ENCODE results near the gene CAB39. TPM values are rescaled to one million over a fixed set of nuclear protein-coding genes. Genes with fewer than 3 reads are reported as not detected.

Gene CAB39
- total RNA-seq, 1 experiment from 2014 or later: 39.9 TPM

DNA sequence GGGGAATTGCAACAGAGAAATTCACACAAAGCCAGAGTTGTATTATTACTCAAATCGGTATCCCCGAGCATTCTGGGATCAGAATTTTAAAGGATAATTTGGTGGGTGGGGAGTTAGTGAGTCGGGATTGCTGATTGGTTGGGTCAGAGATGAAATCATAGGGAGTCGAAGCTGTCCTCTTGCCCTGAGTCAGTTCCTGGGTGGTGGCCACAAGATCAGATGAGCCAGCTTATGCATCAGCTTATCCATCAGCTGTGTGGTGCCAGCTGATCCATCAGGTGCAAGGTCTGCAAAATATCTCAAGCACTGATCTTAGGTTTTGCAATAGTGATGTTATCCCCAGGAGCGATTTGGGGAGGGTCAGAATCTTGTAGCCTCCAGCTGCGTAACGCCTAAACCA, 117.8 kb downstream of the CAB39 start:
- ChIA-PET CTCF (no interaction called here), POLR2A (no interaction called here)
- Histone ChIP-seq H3K4me1 (ENCODE audit: control insufficient read depth, insufficient read depth, low read length) (no peaks in the 10 kb centered on the region), H3K9me3 (ENCODE audit: control insufficient read depth, insufficient read depth, low read depth, low read length) (no peaks in the 10 kb centered on the region), H3K36me3 (ENCODE audit: control insufficient read depth, insufficient read depth, low read length) (no peaks in the 10 kb centered on the region), H3K27ac (ENCODE audit: low read length) (no peak overlapping the region), H3K4me3 (ENCODE audit: low read depth in 2 of 2, low read length in 2 of 2) (no peak overlapping the region), H3K27me3 (ENCODE audit: control insufficient read depth, insufficient read depth, low read length) (peaks cover 5% of the 10 kb centered on the region; the same call in 1 of the 2 replicates)
- intact Hi-C loops (cut with micrococcal nuclease; ENCODE audit: unreplicated experiment) (no loop called here), in situ Hi-C loops (cut with HindIII; ENCODE audit: low pct_unique_long_range_greater_than_20kb, low sequenced_read_pairs) (no loop called here)
- TF ChIP-seq, protein P1, sequence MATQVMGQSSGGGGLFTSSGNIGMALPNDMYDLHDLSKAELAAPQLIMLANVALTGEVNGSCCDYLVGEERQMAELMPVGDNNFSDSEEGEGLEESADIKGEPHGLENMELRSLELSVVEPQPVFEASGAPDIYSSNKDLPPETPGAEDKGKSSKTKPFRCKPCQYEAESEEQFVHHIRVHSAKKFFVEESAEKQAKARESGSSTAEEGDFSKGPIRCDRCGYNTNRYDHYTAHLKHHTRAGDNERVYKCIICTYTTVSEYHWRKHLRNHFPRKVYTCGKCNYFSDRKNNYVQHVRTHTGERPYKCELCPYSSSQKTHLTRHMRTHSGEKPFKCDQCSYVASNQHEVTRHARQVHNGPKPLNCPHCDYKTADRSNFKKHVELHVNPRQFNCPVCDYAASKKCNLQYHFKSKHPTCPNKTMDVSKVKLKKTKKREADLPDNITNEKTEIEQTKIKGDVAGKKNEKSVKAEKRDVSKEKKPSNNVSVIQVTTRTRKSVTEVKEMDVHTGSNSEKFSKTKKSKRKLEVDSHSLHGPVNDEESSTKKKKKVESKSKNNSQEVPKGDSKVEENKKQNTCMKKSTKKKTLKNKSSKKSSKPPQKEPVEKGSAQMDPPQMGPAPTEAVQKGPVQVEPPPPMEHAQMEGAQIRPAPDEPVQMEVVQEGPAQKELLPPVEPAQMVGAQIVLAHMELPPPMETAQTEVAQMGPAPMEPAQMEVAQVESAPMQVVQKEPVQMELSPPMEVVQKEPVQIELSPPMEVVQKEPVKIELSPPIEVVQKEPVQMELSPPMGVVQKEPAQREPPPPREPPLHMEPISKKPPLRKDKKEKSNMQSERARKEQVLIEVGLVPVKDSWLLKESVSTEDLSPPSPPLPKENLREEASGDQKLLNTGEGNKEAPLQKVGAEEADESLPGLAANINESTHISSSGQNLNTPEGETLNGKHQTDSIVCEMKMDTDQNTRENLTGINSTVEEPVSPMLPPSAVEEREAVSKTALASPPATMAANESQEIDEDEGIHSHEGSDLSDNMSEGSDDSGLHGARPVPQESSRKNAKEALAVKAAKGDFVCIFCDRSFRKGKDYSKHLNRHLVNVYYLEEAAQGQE (IDR thresholded peaks at IDR 0.05; ENCODE audit: insufficient read depth in 1 of 2, low read depth in 2 of 2, low read length in 1 of 2): no peak
- TF ChIP-seq, protein P2, sequence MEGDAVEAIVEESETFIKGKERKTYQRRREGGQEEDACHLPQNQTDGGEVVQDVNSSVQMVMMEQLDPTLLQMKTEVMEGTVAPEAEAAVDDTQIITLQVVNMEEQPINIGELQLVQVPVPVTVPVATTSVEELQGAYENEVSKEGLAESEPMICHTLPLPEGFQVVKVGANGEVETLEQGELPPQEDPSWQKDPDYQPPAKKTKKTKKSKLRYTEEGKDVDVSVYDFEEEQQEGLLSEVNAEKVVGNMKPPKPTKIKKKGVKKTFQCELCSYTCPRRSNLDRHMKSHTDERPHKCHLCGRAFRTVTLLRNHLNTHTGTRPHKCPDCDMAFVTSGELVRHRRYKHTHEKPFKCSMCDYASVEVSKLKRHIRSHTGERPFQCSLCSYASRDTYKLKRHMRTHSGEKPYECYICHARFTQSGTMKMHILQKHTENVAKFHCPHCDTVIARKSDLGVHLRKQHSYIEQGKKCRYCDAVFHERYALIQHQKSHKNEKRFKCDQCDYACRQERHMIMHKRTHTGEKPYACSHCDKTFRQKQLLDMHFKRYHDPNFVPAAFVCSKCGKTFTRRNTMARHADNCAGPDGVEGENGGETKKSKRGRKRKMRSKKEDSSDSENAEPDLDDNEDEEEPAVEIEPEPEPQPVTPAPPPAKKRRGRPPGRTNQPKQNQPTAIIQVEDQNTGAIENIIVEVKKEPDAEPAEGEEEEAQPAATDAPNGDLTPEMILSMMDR (IDR thresholded peaks at IDR 0.05): no peak
- TF ChIP-seq TCF7L2 (IDR thresholded peaks at IDR 0.05; ENCODE audit: low read depth, low read length): no peak
- no peak for TF ChIP-seq POLR2AphosphoS5 (IDR thresholded peaks at IDR 0.05; ENCODE audit: low read depth, low read length)
- no peak for TF ChIP-seq SIN3A (IDR thresholded peaks at IDR 0.05; ENCODE audit: borderline replicate concordance, insufficient read depth, low read depth, low read length)
- ATAC-seq (no peak), DNase-seq (ENCODE audit: low read depth, low spot score) (no peak)
- BruUV-seq (replicated peaks): no TSS peak

DNA sequence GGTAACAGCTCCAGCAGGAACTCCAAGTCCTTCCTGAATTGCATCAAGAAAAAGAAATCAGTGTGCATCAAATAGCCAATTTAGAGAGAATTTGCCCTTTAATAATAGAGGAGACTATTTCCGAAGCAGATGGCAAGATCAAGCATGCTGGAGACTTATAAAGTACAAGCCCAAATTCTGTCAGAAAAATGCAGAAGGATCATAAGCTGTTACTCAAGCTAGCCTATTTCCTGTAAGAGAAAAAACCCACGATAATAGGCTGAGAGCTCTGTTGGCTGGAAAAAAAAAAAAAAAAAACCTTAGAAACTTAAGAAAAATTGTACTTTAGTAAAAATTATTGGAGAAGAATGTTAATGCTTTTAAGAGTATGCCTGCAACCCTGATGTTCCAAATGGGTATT, 127.7 kb downstream of the CAB39 start:
- no peaks in the 10 kb centered on the region for H3K36me3 ChIP-seq (ENCODE audit: control insufficient read depth, insufficient read depth, low read length)
- DNase-seq (ENCODE audit: low read depth, low spot score) (no peak), ATAC-seq (no peak)
- no peak overlapping the region for H3K4me3 ChIP-seq (ENCODE audit: low read depth in 2 of 2, low read length in 2 of 2)
- ChIA-PET CTCF (interaction anchor here (0.5 to 0.9 kb wide), 2 partner anchors 8 to 16 kb away, joined by 4 read pairs; no protein-coding TSS in a partner anchor), POLR2A (interaction anchor here (0.6 to 0.7 kb wide), 2 partner anchors 12 to 13 kb away, joined by 5 to 11 read pairs; no protein-coding TSS in a partner anchor)
- in situ Hi-C loops (cut with HindIII; ENCODE audit: low pct_unique_long_range_greater_than_20kb, low sequenced_read_pairs) (no loop called here), intact Hi-C loops (cut with micrococcal nuclease; ENCODE audit: unreplicated experiment) (no loop called here)
- no peaks in the 10 kb centered on the region for H3K4me1 ChIP-seq (ENCODE audit: control insufficient read depth, insufficient read depth, low read length)
- no TSS peak for BruUV-seq (replicated peaks)
- no peak overlapping the region for H3K27ac ChIP-seq (ENCODE audit: low read length)
- H3K9me3 ChIP-seq (ENCODE audit: control insufficient read depth, insufficient read depth, low read depth, low read length): no peaks in the 10 kb centered on the region
- H3K27me3 ChIP-seq (ENCODE audit: control insufficient read depth, insufficient read depth, low read length): peaks cover 9% of the 10 kb centered on the region; the same call in 1 of the 2 replicates
- TF ChIP-seq SIN3A (IDR thresholded peaks at IDR 0.05; ENCODE audit: borderline replicate concordance, insufficient read depth, low read depth, low read length) (no peak), TCF7L2 (IDR thresholded peaks at IDR 0.05; ENCODE audit: low read depth, low read length) (no peak)
- TF ChIP-seq, protein P1 (IDR thresholded peaks at IDR 0.05; ENCODE audit: insufficient read depth in 1 of 2, low read depth in 2 of 2, low read length in 1 of 2): no peak
- TF ChIP-seq, protein P2 (IDR thresholded peaks at IDR 0.05): no peak
